Endothelial cell of umbilical vein (primary cell): ENCODE results near the gene JAML. TPM values are rescaled to one million over a fixed set of nuclear protein-coding genes. Genes with fewer than 3 reads are reported as not detected.

Experiments used
- BruUV-seq: library from RNA; stranded (reverse); fragments of 400-500 nt; replicated peaks from 2 replicates; lab custom pipeline; 2021; lab: Mats Ljungman, UMichigan
- CTCF ChIA-PET: fragments of 300-600, 350-600 bp; sonication (Branson Sonifier 250); formaldehyde crosslinking; loops from one replicate; lab custom pipeline; 2021; ENCODE audit warnings: antibody characterized with exemption, inconsistent platforms; lab: Charles Lee
- POLR2A ChIA-PET: fragments of 300-600, 350-600 bp; sonication (Branson Sonifier 250); formaldehyde crosslinking; loops from one replicate; lab custom pipeline; 2021; ENCODE audit warnings: antibody characterized with exemption, inconsistent platforms; lab: Charles Lee
- DNase-seq: peaks from one replicate; pipeline ENCODE4 v3.0.0-alpha.2; 2011; ENCODE audit warnings: low read depth, low spot score
- FAIRE-seq: peaks from 2 replicates; lab custom pipeline; 2011; peaks lifted over from hg19 to GRCh38; lab: Jason Lieb, UNC
- H2AFZ ChIP-seq: 2 replicates; pipeline ENCODE4 v1.6.0; 2012; ENCODE audit warnings: low read depth, low read length, control low read depth, inconsistent platforms
- H3K27ac ChIP-seq: 2 replicates; pipeline ENCODE4 v1.5.1; 2011; ENCODE audit warnings: low read depth, mild to moderate bottlenecking, control low read depth, low read length, moderate library complexity; ENCODE audit not compliant: insufficient read depth
- H3K27me3 ChIP-seq, 2 experiments: 2 replicates each; pipeline versions ENCODE4 v1.6.0 to v1.6.1; 2011; ENCODE audit warnings: low read length in 2 of 2, mixed read lengths in 1 of 2; ENCODE audit not compliant: control insufficient read depth in 2 of 2, insufficient read depth in 2 of 2
- H3K36me3 ChIP-seq, 2 experiments: 2 replicates in 1 of 2; 3 replicates in 1 of 2; pipeline ENCODE4 v1.5.1; 2011; ENCODE audit warnings: low read length in 2 of 2, mild to moderate bottlenecking in 1 of 2, moderate library complexity in 1 of 2; ENCODE audit not compliant: control insufficient read depth in 2 of 2, insufficient read depth in 2 of 2; ENCODE audit errors: extremely low read depth in 1 of 2
- H3K4me1 ChIP-seq: 3 replicates; pipeline ENCODE4 v1.5.1; 2011; ENCODE audit warnings: mild to moderate bottlenecking, low read length; ENCODE audit not compliant: control insufficient read depth, insufficient read depth; ENCODE audit errors: extremely low read depth
- H3K4me2 ChIP-seq: 2 replicates; pipeline ENCODE4 v1.6.1; 2011; ENCODE audit warnings: low read length, control low read depth, mixed read lengths; ENCODE audit not compliant: insufficient read depth
- H3K4me3 ChIP-seq, 3 experiments: fragments of 200-600 bp in 1 of 3; sonication (generic), shearing (Covaris generic) in 1 of 3; replicated peaks in 1 of 3; 2 replicates each; pipeline ENCODE4 v1.5.1; 2011 to 2016; ENCODE audit warnings: control low read depth in 3 of 3, low read length in 3 of 3, mild to moderate bottlenecking in 2 of 3, inconsistent platforms in 1 of 3, low read depth in 1 of 3, moderate library complexity in 1 of 3; ENCODE audit not compliant: insufficient read depth in 1 of 3
- H3K79me2 ChIP-seq: 2 replicates; pipeline ENCODE4 v1.6.0; 2012; ENCODE audit warnings: low read length, inconsistent platforms; ENCODE audit not compliant: control insufficient read depth, insufficient read depth
- H3K9ac ChIP-seq: replicated peaks from 2 replicates; pipeline ENCODE3; 2011; ENCODE audit warnings: low read length, control low read depth; ENCODE audit not compliant: insufficient read depth; ENCODE audit errors: extremely low read depth
- H3K9me1 ChIP-seq: replicated peaks from 3 replicates; pipeline ENCODE4 v1.6.0; 2011; ENCODE audit warnings: mild to moderate bottlenecking, low read length; ENCODE audit not compliant: control insufficient read depth, insufficient read depth; ENCODE audit errors: extremely low read depth
- H3K9me3 ChIP-seq: replicated peaks from 2 replicates; pipeline ENCODE4 v1.5.1; 2012; ENCODE audit warnings: low read length, inconsistent platforms; ENCODE audit not compliant: control insufficient read depth, insufficient read depth
- H4K20me1 ChIP-seq: replicated peaks from 2 replicates; pipeline ENCODE3; 2011; ENCODE audit warnings: mild to moderate bottlenecking, low read length; ENCODE audit not compliant: control insufficient read depth, insufficient read depth; ENCODE audit errors: extremely low read depth
- CTCF ChIP-seq, 2 donors: IDR thresholded peaks; 1 replicate in 1 of 2; 2 replicates in 1 of 2; pipeline ENCODE4 v1.5.1; 2011; ENCODE audit warnings: low read length in 2 of 2, mild to moderate bottlenecking in 2 of 2, moderate library complexity in 2 of 2, control low read depth in 1 of 2, inconsistent platforms in 1 of 2, low read depth in 1 of 2; ENCODE audit not compliant: insufficient read depth in 1 of 2; ENCODE audit errors: extremely low read depth in 1 of 2
- EZH2 ChIP-seq: IDR thresholded peaks from 2 replicates; pipeline ENCODE4 v1.6.1; 2012; ENCODE audit warnings: borderline replicate concordance, low read depth, mild to moderate bottlenecking, moderate library complexity, low read length, inconsistent platforms; ENCODE audit not compliant: severe bottlenecking
- FOS ChIP-seq: IDR thresholded peaks from 2 replicates; pipeline ENCODE4 v1.6.1; 2011; ENCODE audit warnings: mild to moderate bottlenecking, low read length, moderate library complexity, borderline replicate concordance; ENCODE audit not compliant: insufficient read depth
- GATA2 ChIP-seq: IDR thresholded peaks from 2 replicates; pipeline ENCODE4 v1.7.0; 2011; ENCODE audit warnings: low read depth, mild to moderate bottlenecking, moderate library complexity, mixed read lengths, low read length; ENCODE audit not compliant: insufficient read length, insufficient read depth
- JUN ChIP-seq: IDR thresholded peaks from 2 replicates; pipeline ENCODE4 v1.6.1; 2011; ENCODE audit warnings: borderline replicate concordance, low read depth; ENCODE audit not compliant: insufficient read length, insufficient read depth
- MYC ChIP-seq: IDR thresholded peaks from one replicate; pipeline ENCODE4 v1.6.1; 2011; ENCODE audit warnings: mild to moderate bottlenecking, low read depth, low read length
- POLR2A ChIP-seq: IDR thresholded peaks from 2 replicates; pipeline ENCODE4 v1.6.1; 2012; ENCODE audit warnings: low read depth, mild to moderate bottlenecking, control low read depth, low read length
- POLR2AphosphoS5 ChIP-seq: IDR thresholded peaks from 2 replicates; pipeline ENCODE4 v1.6.1; 2012; ENCODE audit warnings: low read depth, mild to moderate bottlenecking, control low read depth, low read length, moderate library complexity; ENCODE audit not compliant: insufficient read depth
- dilution Hi-C: fragments of 300-500 bp; cut with MboI; formaldehyde crosslinking; loops from one replicate; pipeline ENCODE4 v1.15.0; 2019; ENCODE audit warnings: low sequenced_read_pairs; ENCODE audit not compliant: extremely low pct_ligation_motif_present
- intact Hi-C: fragments of 100-400 bp; cut with micrococcal nuclease; formaldehyde crosslinking; loops from one replicate; pipeline ENCODE4 v1.10.0; 2022
- polyA plus RNA-seq, 4 experiments: library from polyadenylated mRNA; depleted of rRNA in 3 of 4; stranded (reverse) in 3 of 4; unstranded in 1 of 4; fragments of >200 nt; gene quantifications; 2 replicates each; pipeline versions ENCODE4 v1.2.1 to v1.2.3, GENCODE V29; 2011 to 2012; ENCODE audit warnings: missing spikeins in 1 of 4
- total RNA-seq: library from RNA; stranded (reverse); gene quantifications from 2 replicates; pipeline ENCODE4 v1.2.3, GENCODE V29; 2021
- TF ChIP-seq, protein P1 (sequence below): IDR thresholded peaks from 2 replicates; pipeline ENCODE4 v1.6.1; 2011; ENCODE audit not compliant: insufficient read depth, insufficient read length

Gene JAML
- total and polyA plus RNA-seq, 2 donors (not counting 3 experiments of a cell fraction or from before 2014, with no cell fraction given) = 0.04 to 0.35 TPM

DNA sequence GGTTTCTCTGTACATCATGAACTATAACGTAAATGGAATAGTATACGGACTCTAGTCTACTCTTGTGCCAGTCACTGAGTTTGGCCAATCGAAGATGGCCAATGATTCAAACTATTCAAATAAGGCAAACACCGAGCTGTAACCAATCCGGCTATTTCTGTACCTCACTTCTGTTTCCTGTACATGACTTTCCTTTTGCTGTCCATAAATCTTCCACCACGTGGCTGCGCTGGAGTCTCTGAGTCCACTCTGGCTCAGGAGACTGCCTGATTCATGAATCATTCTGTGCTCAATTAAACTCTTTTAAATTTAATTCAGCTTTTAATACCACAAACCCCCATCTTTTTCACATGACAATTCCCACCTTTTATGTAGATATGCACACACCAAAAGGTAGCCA lies 1.5 kb upstream of the JAML start:
- intact Hi-C loops = no loop called here
- BruUV-seq = no TSS peak
- Histone ChIP-seq H3K4me2 (no peak overlapping the region), H3K36me3 (no peaks in the 10 kb centered on the region), H3K4me1 (peaks cover 22% of the 10 kb centered on the region), H3K9me1 (no peaks in the 10 kb centered on the region), H3K4me3 (no peak overlapping the region), H3K9ac (no peak overlapping the region), H3K79me2 (no peaks in the 10 kb centered on the region), H3K27me3 (peaks cover 0 to 3% of the 10 kb centered on the region in 2 experiments), H3K27ac (no peak overlapping the region), H2AFZ (no peak overlapping the region), H3K9me3 (no peaks in the 10 kb centered on the region), H4K20me1 (no peaks in the 10 kb centered on the region)
- dilution Hi-C loops = no loop called here
- DNase-seq (peak; percentile 70), FAIRE-seq (no peak)
- POLR2A ChIA-PET = no interaction called here
- TF ChIP-seq CTCF (IDR thresholded peaks at IDR 0.05; ENCODE audit: extremely low read depth in 1 of 2, insufficient read depth in 1 of 2, low read depth in 1 of 2, low read length in 2 of 2) (no peak), POLR2AphosphoS5 (no peak), EZH2 (no peak), FOS (peak; percentile 40), POLR2A (no peak), JUN (no peak), MYC (no peak), GATA2 (no peak)
- TF ChIP-seq, protein P1, sequence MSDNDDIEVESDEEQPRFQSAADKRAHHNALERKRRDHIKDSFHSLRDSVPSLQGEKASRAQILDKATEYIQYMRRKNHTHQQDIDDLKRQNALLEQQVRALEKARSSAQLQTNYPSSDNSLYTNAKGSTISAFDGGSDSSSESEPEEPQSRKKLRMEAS = peak; percentile 45
- CTCF ChIA-PET = interaction anchor here (0.9 to 2.3 kb wide), 17 partner anchors 11 to 128 kb away, joined by 3 to 35 read pairs (median 4); partner anchors contain the start of gene MPZL2
